GM23248 (cell line): Measurements from ENCODE around the gene GLIS2.

ENCODE experiments used
- EZH2 ChIP-seq: fragments of 200-600 bp; sonication (generic); IDR thresholded peaks from 2 replicates; pipeline ENCODE4 v1.6.1; 2018; ENCODE audit warnings: antibody characterized with exemption, mild to moderate bottlenecking; ENCODE audit not compliant: insufficient read depth, poor library complexity, severe bottlenecking
- EZH2phosphoT487 ChIP-seq: fragments of 200-600 bp; sonication (generic); IDR thresholded peaks from 2 replicates; pipeline ENCODE4 v1.6.1; 2018; ENCODE audit warnings: antibody characterized with exemption, moderate library complexity, mild to moderate bottlenecking, low read depth; ENCODE audit not compliant: insufficient read depth

DNA sequence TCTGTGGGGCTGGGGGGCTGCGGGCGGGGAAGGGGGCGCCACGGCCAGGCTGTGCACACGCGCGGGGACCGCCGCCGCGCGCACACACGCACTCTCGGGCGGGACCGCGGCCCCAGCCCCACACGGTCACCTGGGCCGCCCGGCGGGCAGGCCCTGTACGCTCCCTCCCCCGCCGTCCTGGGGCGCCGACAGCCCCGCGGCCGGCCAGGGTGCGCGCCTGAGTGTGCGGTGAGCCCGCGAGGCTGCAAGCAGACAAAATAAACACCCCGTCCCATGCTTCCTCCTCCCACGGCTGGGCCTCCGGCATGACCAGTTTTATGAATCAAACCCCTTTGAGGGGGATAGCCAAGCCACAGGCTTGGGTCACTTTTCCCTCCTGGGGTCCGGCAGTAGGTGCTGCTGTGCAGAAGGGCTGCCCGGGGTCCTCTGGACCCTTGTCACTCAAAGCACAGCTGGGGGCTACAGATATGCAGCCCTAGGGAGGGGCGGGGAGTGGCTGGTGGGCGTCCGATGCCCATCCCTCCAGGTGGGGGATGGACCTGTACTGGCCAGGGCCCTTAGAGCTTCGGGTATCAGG, 56.2 kb downstream of the GLIS2 start:
- TF ChIP-seq EZH2phosphoT487 = no peak
- TF ChIP-seq EZH2 = no peak
